Large intestine (tissue), 3 donors: ENCODE measurements around the gene TMEM179. TPM values are rescaled to one million over a fixed set of nuclear protein-coding genes. Genes with fewer than 3 reads are reported as not detected.

ENCODE experiments used
- DNase-seq, 2 donors: peaks; one replicate each; pipeline versions ENCODE4 v3.0.0 to v3.0.0-alpha.2; 2013
- H3K27ac ChIP-seq: one replicate; pipeline ENCODE4 v1.5.1; 2013; ENCODE audit warnings: low read length
- H3K27me3 ChIP-seq: 2 replicates; pipeline ENCODE4 v1.6.1; 2013; ENCODE audit warnings: low read length; ENCODE audit not compliant: control insufficient read depth, insufficient read depth
- H3K36me3 ChIP-seq: 2 replicates; pipeline ENCODE4 v1.6.1; 2013; ENCODE audit warnings: low read length; ENCODE audit not compliant: control insufficient read depth, insufficient read depth
- H3K4me1 ChIP-seq: one replicate; pipeline ENCODE4 v1.6.1; 2013; ENCODE audit warnings: low read length; ENCODE audit not compliant: control insufficient read depth, insufficient read depth
- H3K4me3 ChIP-seq: one replicate; pipeline ENCODE4 v1.5.1; 2013; ENCODE audit warnings: low read length
- H3K9me3 ChIP-seq: one replicate; pipeline ENCODE4 v1.6.1; 2013; ENCODE audit warnings: mild to moderate bottlenecking, low read depth, low read length, moderate library complexity; ENCODE audit not compliant: control insufficient read depth
- WGBS: methylation state at CpG from one replicate; pipeline ENCODE4 v1.1.5; 2013; ENCODE audit warnings: low lambda C conversion rate; ENCODE audit not compliant: insufficient coverage; 5-methylcytosine and 5-hydroxymethylcytosine counted together
- polyA plus RNA-seq: library from polyadenylated mRNA; unstranded; fragments of 120-200 nt; gene quantifications from one replicate; pipeline ENCODE4 v1.2.1, GENCODE V29; 2013

The TMEM179 gene
- polyA plus RNA-seq, 1 donor = 11.8 TPM

DNA sequence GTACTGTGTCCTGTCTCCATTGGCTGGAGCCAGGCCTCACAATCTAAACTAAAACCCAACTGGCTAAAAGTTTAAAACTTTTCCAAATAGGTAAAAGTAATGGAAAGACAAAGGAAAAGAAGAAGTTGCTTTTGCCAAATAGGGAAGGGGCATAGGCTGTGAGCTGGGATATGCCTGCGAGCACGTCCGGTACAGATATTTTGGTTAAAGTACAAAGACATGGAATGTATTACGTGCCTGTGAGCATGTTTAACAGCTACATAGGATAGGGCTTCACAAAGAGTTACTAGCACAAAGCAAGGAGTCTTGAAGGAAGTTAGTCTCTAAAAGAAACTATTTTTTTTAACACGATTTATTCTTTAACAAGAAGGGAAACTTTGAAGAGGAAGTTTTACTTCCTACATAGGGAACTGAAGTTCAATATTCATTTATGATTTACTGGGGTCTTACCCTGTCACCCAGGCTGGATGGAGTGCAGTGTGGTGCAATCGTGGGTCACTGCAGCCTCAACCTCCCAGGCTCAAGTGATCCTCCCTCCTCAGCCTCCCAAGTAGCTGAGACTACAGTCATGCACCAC is 43.0 kb upstream of the TMEM179 start:
- peaks cover 6% of the 10 kb centered on the region for H3K9me3 ChIP-seq
- DNase-seq = no peak
- H3K36me3 ChIP-seq = no peaks in the 10 kb centered on the region
- no peak overlapping the region for H3K27ac ChIP-seq
- H3K4me1 ChIP-seq = peaks cover 7% of the 10 kb centered on the region
- WGBS = 92% methylated on average over 4 of the region's 6 CpGs
- H3K27me3 ChIP-seq = peaks cover 7% of the 10 kb centered on the region
- no peak overlapping the region for H3K4me3 ChIP-seq

- Histone ChIP-seq H3K4me3 (no peak overlapping the region), H3K36me3 (no peaks in the 10 kb centered on the region), H3K4me1 (peaks cover under 1% of the 10 kb centered on the region), H3K27ac (no peak overlapping the region), H3K27me3 (peaks cover 5% of the 10 kb centered on the region), H3K9me3 (no peaks in the 10 kb centered on the region)
- DNase-seq = no peak
- no CpG with 5 or more reads among the region's 11 CpGs for WGBS
These were observed 40.2 kb upstream of the TMEM179 start for GRCh38 chr14:104644656-104645378.

DNA sequence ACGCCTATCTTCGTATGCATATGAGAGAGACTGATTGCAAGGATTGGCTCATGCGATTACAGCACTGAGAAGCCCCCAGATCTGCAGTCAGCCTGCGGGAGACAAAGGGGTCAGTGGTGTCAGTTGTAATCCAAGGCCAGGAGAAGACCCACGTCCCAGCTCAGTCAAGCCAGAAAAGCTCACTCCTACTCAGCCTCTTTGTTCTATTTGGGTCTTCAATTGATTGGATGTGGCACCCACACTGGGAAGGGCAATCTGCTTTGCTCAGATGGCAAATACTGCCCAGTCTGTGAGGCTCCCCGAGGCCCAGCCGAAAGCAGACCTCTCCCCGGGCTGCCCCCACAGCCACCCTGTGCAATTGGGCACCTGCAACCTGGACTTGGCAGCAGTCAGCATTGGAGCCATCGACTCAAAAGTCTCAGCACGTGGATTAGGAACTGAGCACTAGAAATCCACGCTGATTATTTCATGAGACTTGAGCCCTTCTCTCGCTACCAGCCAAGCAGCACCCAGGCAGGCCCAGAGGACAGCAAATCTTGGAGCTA is 39.6 kb upstream of the TMEM179 start:
- no CpG with 5 or more reads among the region's 12 CpGs for WGBS
- Histone ChIP-seq H3K27ac (no peak overlapping the region), H3K9me3 (no peaks in the 10 kb centered on the region), H3K4me3 (no peak overlapping the region), H3K27me3 (peaks cover 10% of the 10 kb centered on the region), H3K4me1 (no peaks in the 10 kb centered on the region), H3K36me3 (no peaks in the 10 kb centered on the region)
- no peak for DNase-seq

- no peak for DNase-seq
- no peak overlapping the region for H3K27ac ChIP-seq
- WGBS = no CpG with 5 or more reads among the region's 8 CpGs
- no peaks in the 10 kb centered on the region for H3K4me1 ChIP-seq
- no peak overlapping the region for H3K4me3 ChIP-seq
- no peaks in the 10 kb centered on the region for H3K36me3 ChIP-seq
- H3K9me3 ChIP-seq = no peaks in the 10 kb centered on the region
- peaks cover 19% of the 10 kb centered on the region for H3K27me3 ChIP-seq
These were observed 38.7 kb upstream of the TMEM179 start for GRCh38 chr14:104643306-104643705.

DNA sequence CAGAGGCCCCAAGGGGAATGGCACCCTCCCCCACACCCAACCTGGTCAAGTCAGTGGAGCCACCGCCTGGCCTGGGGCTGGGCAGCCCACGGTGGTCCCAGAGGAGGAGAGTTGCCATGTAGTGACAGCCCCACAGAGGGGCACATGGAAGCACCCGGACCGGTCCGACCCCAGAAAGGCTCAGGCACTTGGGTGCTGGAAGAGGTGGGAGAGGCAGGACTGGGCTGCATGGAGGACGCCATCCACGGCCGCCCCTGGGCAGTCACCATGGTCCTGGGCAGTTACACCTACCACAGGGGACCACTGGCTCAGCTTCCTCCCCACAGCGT is 37.9 kb upstream of the TMEM179 start:
- no peaks in the 10 kb centered on the region for H3K4me1 ChIP-seq
- H3K27ac ChIP-seq = no peak overlapping the region
- H3K4me3 ChIP-seq = no peak overlapping the region
- no peak for DNase-seq
- no peaks in the 10 kb centered on the region for H3K9me3 ChIP-seq
- peaks cover 23% of the 10 kb centered on the region for H3K27me3 ChIP-seq
- no CpG with 5 or more reads among the region's 9 CpGs for WGBS
- H3K36me3 ChIP-seq = no peaks in the 10 kb centered on the region

DNA sequence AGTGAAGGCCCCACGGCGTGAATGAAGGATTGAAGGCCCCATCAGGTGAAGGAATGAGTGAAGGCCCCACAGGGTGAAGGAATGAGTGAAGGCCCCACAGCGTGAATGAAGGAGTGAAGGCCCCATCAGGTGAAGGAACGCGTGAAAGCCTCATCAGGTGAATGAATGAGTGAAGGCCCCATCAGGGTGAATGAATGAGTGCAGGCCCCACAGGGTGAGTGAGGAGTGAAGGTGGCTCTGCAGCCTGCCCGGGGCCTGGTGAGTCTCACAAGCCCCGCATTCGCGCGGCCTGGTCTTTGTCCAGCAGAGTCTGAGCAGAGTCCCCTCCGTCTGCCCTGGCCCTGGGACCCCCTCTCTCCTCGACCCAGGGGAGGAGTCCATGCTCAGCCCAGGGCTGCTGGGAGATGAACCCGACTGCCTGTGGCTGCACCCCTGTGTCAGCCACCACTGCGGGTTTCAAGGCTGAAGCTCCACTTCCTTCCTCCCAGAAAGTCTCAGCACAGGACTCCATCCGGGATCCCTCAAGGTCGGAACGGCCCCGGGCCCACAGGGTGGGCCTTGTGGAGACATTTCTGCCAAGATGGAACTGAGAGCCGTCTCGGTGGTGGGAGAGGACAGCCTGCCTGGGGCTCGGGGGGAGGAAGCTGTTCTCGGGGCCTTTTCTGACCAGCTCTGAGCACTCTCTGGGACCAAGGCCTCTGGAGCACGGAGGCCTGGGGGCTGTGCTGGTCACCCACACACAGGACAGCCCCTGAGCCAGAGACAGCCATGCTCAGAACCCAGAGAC is 37.4 kb upstream of the TMEM179 start:
- Histone ChIP-seq H3K4me3 (no peak overlapping the region), H3K27ac (no peak overlapping the region), H3K27me3 (peaks cover 23% of the 10 kb centered on the region), H3K36me3 (no peaks in the 10 kb centered on the region), H3K9me3 (no peaks in the 10 kb centered on the region), H3K4me1 (no peaks in the 10 kb centered on the region)
- WGBS = no CpG with 5 or more reads among the region's 23 CpGs
- no peak for DNase-seq

DNA sequence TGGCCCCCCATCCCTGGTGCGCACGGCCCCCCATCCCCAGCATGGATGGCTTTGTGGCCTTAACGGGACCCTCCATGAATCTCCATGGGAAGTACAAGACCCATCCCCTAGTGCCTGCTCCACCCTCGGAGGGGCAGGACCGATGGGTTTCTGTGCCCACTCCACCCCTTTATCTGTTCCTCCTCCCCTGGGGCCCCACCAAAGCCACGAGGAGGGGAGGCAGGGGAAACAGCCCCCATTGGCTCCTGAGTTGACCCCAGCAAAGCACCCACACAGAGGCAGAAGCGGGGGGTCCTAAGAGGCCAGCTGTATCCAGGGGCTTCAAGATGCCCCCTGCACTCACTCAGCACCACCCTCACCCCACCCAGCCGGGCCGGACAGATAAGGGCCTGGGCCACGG is 36.1 kb upstream of the TMEM179 start:
- Histone ChIP-seq H3K27ac (no peak overlapping the region), H3K4me3 (no peak overlapping the region), H3K36me3 (no peaks in the 10 kb centered on the region), H3K4me1 (no peaks in the 10 kb centered on the region), H3K9me3 (no peaks in the 10 kb centered on the region), H3K27me3 (peaks cover 23% of the 10 kb centered on the region)
- WGBS = no CpG with 5 or more reads among the region's 10 CpGs
- no peak for DNase-seq

DNA sequence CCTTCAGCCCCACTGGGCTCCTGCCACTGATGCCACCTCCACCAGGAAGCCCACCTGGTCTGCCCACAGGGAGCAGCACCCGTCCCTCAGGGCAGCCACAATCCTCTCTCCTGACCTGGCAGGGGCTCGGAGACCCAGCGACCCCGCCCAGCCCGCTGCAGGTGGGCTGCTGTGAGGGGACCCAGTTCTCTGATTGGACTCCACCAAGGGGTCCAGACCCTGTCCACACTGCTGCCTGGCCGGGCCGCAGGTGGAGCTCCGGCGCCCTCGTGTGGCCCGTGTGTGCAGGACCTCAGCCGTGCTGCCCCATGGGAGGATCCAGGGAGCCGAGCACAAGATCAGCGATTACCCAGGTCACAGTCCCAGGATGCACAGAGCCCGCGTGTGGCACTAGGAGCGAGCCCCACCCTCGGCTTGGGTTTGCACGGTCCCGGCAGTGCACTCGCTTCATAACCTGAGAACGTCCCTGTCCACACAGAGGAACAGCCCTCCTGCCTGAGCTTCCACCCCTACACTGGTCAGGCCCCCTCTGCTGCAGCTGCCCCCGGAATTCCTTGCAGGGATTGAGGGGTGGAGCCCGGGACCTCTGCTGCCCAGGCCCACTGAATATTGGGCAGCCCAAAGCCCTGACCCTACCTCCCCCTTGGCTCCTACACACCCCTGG is 35.4 kb upstream of the TMEM179 start:
- Histone ChIP-seq H3K4me3 (no peak overlapping the region), H3K9me3 (no peaks in the 10 kb centered on the region), H3K4me1 (no peaks in the 10 kb centered on the region), H3K36me3 (no peaks in the 10 kb centered on the region), H3K27ac (no peak overlapping the region), H3K27me3 (peaks cover 23% of the 10 kb centered on the region)
- no CpG with 5 or more reads among the region's 24 CpGs for whole genome bisulfite sequencing
- peak; percentile 72 to 73 for DNase-seq

GRCh38 chr14:104639471-104639870 is 34.9 kb upstream of the TMEM179 start:
- no peaks in the 10 kb centered on the region for H3K9me3 ChIP-seq
- no peaks in the 10 kb centered on the region for H3K4me1 ChIP-seq
- H3K36me3 ChIP-seq = no peaks in the 10 kb centered on the region
- peaks cover 23% of the 10 kb centered on the region for H3K27me3 ChIP-seq
- H3K4me3 ChIP-seq = no peak overlapping the region
- H3K27ac ChIP-seq = no peak overlapping the region
- DNase-seq = no peak
- WGBS = no CpG with 5 or more reads among the region's 5 CpGs

DNA sequence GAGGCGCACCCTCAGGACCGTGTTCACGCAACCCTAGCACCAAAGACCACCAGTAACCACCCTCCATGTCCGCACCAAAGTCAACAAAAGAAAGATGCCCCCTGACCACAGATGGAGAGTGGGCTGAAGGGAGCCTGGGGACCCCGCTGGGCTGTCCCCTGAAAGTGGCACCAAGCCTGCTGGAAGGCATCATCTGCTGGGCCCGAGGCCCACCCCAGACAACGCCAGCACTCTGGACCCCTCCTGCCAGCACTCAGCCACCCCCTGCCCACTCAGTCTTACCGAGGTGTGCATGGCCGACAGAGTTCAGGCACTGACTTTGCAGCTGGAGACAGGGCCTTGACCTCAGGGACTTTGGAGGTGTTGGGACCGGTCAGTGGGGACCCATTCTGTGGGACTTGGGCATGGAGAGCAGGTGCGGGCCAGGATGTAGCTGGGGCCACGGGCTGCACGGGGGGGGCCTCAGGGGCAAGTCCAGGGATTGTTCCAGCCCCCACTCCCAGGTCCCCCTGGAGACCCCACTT is 34.4 kb upstream of the TMEM179 start:
- WGBS = no CpG with 5 or more reads among the region's 13 CpGs

More for the DNA sequence above, 34.4 kb upstream of the TMEM179 start:
- H3K27ac ChIP-seq = no peak overlapping the region
- no peak for DNase-seq
- H3K4me1 ChIP-seq = no peaks in the 10 kb centered on the region
- H3K27me3 ChIP-seq = peaks cover 21% of the 10 kb centered on the region
- H3K36me3 ChIP-seq = no peaks in the 10 kb centered on the region
- H3K9me3 ChIP-seq = no peaks in the 10 kb centered on the region
- no peak overlapping the region for H3K4me3 ChIP-seq
